ENCODE data around the gene SLC26A3.
"Not testable (repeated sequence)": the region's sequence is repeated elsewhere in the genome, so short reads cannot be mapped to it uniquely, and the experiment has no call there.

SLC26A3 gene
- long read RNA-seq, donor 1: 0 reads
- long read RNA-seq, donor 2: 0 reads
- long read RNA-seq, donor 3: 0 reads
- long read RNA-seq, donor 4: 0 reads
- long read RNA-seq, donor 5: 0 reads
- long read RNA-seq, donor 6: 0 reads
- long read RNA-seq, donor 7: 0 reads
- long read RNA-seq, donor 8: 0 reads

- no peak for DNase-seq
Measured at GRCh38 chr7:107803009-107803610, at the start of gene SLC26A3. SLC26A3 (minus strand) TSS chr7:107803223; CDS start chr7:107794509, 8,714 bp downstream.

- DNase-seq: no peak
Measured at GRCh38 chr7:107850643-107851042, 47.6 kb upstream of the SLC26A3 start.

DNA sequence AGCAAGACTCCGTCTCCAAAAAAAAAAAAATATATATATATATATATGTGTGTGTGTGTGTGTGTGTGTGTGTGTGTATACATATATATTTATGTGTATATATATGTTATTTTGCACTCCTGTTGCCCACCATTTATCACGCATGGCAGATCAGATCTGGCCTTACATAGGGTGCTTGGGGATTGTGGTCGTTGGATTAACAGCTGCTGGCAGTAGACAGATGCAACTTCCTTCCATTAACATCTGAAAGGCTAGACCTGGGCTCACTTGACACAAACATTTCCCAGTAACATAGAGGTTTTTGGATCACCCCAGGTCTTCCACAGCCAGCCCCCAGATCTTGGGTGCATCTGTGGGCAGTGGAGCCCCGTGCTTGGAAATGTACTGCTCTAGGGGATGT, 47.2 kb upstream of the SLC26A3 start:
- no peak for DNase-seq

DNA sequence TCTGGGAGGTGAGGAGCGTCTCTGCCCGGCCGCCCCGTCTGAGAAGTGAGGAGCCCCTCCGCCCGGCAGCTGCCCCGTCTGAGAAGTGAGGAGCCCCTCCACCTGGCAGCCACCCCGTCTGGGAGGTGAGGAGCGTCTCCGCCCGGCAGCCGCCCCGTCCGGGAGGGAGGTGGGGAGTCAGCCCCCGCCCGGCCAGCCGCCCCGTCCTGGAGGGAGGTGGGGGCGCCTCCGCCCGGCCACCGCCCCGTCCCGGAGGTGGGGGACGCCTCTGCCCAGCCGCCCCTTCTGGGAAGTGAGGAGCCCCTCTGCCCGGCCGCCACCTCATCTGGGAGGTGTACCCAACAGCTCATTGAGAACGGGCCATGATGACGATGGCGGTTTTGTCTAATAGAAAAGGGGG, 45.2 kb upstream of the SLC26A3 start:
- DNase-seq: not testable (repeated sequence)

DNA sequence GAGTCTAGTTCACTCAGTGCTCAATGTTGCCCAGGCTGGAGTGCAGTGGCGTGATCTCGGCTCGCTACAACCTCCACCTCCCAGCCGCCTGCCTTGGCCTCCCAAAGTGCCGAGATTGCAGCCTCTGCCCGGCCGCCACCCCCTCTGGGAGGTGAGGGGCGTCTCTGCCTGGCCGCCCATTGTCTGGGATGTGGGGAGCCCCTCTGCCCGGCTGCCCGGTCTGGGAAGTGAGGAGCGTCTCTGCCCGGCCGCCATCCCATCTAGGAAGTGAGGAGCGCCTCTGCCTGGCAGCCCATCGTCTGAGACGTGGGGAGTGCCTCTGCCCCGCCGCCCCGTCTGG, 44.8 kb upstream of the SLC26A3 start:
- not testable (repeated sequence) for DNase-seq

DNA sequence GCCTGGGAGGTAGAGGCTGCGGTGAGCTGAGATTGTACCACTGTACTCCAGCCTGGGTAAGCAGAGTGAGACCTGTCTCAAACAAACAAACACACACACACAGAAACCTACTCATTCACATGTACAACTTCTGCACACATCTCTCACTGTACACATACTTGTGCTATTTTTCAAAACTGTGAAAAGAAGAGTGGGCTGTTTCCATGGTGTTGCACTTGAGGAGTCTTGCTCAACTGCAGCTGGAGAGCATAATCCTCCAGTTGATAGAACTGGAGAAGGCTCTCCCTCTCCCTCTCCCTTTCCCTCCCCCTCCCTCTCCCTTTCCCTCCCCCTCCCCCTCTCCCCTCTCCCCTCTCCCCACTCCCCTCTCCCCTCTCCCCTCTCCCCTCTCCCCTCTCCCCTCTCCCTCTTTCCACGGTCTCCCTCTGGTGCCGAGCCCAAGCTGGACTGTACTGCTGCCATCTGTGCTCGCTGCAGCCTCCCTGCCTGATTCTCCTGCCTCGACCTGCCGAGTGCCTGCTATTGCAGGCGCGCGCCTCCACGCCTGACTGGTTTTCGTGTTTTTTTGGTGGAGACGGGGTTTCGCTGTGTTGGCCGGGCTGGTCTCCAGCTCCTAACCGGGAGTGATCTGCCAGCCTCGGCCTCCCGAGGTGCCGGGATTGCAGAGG, 44.3 kb upstream of the SLC26A3 start:
- no peak for DNase-seq

- DNase-seq: no peak
Measured at GRCh38 chr7:107846324-107846723, 43.3 kb upstream of the SLC26A3 start.

GRCh38 chr7:107843184-107843583, 40.2 kb upstream of the SLC26A3 start:
- DNase-seq: no peak

- DNase-seq: no peak
Measured at GRCh38 chr7:107842213-107842612, 39.2 kb upstream of the SLC26A3 start.

DNA sequence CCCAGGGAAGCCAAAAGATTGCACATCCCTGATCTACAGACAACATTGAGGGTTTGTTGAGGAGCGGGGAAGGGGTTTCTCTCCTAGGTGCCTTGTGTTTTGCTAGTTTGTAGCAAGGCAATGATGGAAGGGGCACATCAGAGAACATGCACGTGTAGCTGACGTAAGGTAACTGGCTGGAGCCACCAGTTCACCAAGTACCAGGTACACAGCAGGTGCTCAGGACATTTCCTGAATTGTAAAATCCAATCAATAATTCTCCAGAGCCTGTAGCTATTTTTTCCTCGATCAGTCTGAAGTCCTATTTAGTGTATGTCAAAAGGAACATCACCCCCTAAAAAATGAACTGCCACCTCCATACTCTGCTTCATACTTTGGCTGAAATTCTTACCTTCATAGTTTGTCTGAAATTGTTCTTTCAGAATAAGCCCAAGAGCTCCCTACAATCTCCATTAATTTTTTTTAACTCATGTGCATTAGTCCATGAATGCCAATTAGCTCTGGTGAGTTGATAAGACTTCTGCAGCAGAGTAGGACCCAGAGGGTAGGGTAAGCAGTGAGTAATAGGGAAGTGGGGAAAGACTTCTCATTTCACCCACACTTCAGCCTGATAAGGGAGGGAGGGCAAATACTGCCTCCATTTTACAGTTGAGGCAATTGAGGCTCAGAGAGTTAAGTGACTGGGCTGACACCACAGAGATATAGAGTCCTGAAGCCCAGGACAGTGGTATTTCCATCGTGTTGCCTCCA, 36.0 kb upstream of the SLC26A3 start:
- no peak for DNase-seq

DNA sequence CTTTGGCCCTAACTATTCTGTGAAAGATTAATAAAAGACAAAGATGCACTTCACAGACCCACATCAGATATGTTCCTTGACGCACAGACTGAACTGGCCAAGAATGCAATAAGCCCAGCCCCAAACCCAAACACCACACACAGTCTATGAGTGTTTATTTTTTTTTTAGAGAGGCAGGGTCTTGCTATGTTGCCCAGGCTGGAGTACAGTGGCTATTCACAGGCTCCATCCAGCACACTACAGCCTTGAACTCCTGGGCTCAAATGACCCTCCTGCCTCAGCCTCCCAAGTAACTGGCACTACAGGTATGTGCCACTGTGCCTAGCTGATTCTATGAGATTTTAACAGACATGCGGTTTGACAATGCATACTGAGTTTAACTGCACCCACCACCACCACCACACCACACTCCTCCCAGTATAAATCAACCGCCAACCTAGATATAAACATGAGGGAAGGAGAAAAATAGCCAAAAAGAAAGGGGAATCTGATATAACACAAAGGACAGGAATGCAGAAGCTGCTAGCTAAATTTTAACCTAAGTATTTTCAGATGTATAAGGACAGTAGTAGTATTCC, 35.1 kb upstream of the SLC26A3 start:
- DNase-seq: no peak

- no peak for DNase-seq
Measured at GRCh38 chr7:107837145-107837512, 34.1 kb upstream of the SLC26A3 start.

DNA sequence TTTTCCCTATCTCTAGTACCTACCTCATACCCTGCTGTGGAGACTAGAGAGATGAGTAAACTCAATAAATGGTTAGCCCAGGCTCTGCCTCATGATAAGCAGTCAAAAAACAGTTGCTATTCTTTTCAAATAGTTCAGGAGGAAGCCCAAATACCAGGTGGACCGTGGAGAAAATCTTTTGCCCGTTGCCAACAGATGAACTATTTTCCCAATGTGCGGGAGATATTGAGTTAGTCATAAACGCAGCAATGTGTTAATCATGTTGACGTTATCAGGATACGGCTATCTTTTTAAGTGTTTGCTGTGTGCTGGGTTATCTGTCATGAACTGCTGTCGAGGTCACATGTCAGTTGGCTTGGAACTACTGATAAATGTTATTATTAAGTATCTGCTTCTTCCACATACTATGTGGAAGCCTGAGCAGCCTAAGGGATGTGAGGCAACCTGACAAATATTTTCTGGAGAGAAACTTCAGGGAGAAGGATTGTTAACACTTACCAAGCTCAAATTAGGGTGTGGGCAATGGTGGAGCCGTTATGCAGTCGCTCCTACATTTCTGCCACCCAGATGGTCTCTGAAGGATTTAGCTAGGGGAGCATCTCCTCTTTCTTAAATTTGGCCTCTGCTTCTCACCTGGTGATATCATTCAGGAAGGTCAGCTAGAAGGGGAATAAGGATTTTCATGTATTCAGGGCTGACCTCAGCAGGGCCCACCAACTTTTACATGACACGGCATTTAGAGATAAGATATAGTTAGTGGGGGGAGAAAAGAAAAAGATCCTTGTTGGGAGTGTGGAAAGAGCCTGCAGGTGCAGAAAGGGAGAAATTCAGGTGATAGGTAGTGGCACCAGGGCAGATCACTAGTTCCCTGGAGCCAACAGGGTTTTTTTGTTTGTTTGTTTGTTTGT, 33.5 kb upstream of the SLC26A3 start:
- no peak for DNase-seq

GRCh38 chr7:107834401-107834800, 31.4 kb upstream of the SLC26A3 start:
- no peak for DNase-seq

DNA sequence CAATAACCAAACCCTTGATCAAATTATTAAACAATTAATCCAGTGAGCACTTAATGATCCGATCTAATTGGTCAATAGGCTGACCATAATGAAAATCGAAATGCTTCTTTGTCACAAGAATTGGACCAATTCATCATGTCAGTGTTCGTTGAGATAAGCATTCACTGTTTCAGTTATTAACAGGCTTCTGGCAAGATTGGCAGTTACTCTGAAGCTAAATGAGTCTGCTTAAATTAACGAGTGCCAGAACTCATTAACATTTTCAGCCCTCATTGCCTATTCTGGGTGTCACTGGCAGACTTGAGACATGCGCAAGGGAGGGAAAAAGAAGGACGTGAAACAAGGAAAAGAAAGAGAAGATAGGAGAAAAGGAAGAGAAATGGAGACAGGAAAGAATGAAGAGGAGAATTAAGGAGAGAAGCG, 30.7 kb upstream of the SLC26A3 start:
- no peak for DNase-seq

GRCh38 chr7:107830420-107830819, 27.4 kb upstream of the SLC26A3 start:
- DNase-seq: no peak

DNA sequence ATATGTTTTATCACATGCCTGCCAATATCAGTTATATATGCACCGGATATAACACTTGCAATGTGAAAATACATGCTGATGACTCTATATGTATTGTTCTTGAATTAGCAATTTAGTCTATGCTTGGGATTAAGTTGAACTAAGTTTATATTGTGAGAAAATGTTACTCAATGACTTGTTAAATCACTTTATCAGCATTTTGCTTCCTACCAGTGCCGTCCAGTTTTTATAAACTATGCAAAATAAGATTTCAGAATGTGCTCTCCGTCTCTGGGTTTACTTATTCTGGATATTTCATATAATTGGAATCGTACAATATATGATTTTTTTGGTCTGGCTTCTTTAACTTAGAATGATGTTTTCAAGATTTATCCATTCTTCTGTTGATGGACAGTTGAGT, 25.5 kb upstream of the SLC26A3 start:
- DNase-seq: no peak

DNA sequence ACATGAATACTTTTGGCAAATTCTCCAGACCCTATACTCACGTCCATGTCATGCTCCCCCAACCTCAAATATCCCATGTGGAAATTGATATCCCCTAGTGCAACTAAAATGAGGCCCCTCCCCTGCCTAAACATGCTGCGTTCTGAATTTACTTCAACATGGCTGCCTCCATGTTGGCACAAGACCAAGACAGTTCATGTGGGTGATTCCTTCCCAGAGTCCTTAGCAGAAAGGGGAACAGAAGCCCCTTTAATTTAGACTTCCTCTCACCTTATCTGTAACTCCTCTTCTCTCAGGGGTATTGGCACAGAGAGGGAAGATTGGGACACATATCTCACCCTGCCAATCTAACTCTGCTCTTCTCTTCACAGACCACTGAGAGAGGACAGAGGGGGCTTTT, 24.5 kb upstream of the SLC26A3 start:
- DNase-seq: no peak

GRCh38 chr7:107826451-107826850, 23.4 kb upstream of the SLC26A3 start:
- DNase-seq: no peak

DNA sequence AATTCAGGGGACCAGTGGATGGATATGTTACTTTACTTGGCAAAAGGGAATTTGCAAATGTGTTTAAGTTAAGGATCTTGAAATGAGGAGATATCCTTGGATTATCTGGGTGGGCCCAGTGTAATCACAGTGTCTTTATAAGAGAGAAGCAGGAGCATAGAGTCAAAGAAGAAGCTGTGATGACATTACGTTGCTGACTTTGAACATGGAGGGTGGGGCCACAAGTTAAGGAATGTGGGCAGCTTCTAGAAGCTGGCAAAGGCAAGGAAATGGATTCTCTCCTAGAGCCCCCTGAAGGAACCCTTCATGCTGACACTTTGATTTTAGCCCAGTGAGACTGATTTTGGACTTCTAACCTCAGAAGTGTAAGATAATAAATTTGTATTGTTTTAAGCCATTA, 21.8 kb upstream of the SLC26A3 start:
- DNase-seq: no peak

DNA sequence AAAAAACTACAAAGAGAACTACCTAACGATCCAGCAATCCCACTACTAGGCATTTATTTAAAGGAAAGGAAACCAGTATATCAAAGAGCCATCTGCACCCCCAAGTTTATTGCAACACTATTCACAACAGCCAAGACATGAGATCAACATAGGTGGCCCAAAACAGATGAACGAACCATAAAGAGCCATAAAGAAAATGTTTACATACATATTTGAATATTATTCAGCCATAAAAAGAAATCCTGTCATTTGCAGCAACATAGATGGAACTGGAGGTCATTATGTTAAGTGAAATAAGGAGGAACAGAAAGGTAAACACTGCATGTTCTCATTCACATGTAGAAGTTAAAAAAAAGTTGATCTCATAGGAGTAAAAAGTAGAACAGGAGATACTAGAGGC, 15.6 kb upstream of the SLC26A3 start:
- DNase-seq: no peak

- DNase-seq: no peak
Measured at GRCh38 chr7:107816011-107816566, 13.1 kb upstream of the SLC26A3 start.
